Activated T-cell treated with anti-CD3 and anti-CD28 coated beads, Interleukin-2, amount 50 U/mL, for 72 hours (primary cell): Measurements from ENCODE around the gene CDSN. TPM values are rescaled to one million over a fixed set of nuclear protein-coding genes. Genes with fewer than 3 reads are reported as not detected.

ENCODE experiments used
- ATAC-seq, 2 donors: fragments of 150-1000 bp; cut with Tn5 transposase; replicated peaks in 1 of 2; 2 replicates each; pipeline ENCODE4 v1.10.0; 2021; ENCODE audit warnings: moderate library complexity in 2 of 2, mild to moderate bottlenecking in 1 of 2
- DNase-seq, 2 donors: peaks; one replicate each; pipeline ENCODE4 v3.0.0; 2021 to 2022; ENCODE audit warnings: mixed read lengths in 1 of 2
- H3K27ac Mint-ChIP-seq: one replicate; pipeline ENCODE4 v1.8.0; 2022; ENCODE audit warnings: mild to moderate bottlenecking, moderate library complexity, mixed read lengths
- H3K27me3 Mint-ChIP-seq: one replicate; pipeline ENCODE4 v1.8.0; 2022; ENCODE audit warnings: low read depth, mixed read lengths
- H3K36me3 Mint-ChIP-seq, 2 donors: one replicate each; pipeline ENCODE4 v1.8.0; 2022; ENCODE audit warnings: mixed read lengths in 2 of 2, mild to moderate bottlenecking in 1 of 2; ENCODE audit not compliant: insufficient read depth in 2 of 2
- H3K4me1 Mint-ChIP-seq: one replicate; pipeline ENCODE4 v1.8.0; 2022; ENCODE audit warnings: low read depth, mixed read lengths
- H3K4me3 Mint-ChIP-seq, 2 donors: one replicate each; pipeline ENCODE4 v1.8.0; 2022; ENCODE audit warnings: mild to moderate bottlenecking in 2 of 2, mixed read lengths in 2 of 2, moderate library complexity in 2 of 2
- H3K9me3 Mint-ChIP-seq, 2 donors: one replicate each; pipeline ENCODE4 v1.8.0; 2022; ENCODE audit warnings: mixed read lengths in 2 of 2
- total RNA-seq, 2 donors: library from RNA; stranded (reverse); gene quantifications; one replicate each; pipeline ENCODE4 v1.2.3, GENCODE V29; 2022

CDSN gene
- total RNA-seq, 2 donors from 2014 or later, result not detected

DNA sequence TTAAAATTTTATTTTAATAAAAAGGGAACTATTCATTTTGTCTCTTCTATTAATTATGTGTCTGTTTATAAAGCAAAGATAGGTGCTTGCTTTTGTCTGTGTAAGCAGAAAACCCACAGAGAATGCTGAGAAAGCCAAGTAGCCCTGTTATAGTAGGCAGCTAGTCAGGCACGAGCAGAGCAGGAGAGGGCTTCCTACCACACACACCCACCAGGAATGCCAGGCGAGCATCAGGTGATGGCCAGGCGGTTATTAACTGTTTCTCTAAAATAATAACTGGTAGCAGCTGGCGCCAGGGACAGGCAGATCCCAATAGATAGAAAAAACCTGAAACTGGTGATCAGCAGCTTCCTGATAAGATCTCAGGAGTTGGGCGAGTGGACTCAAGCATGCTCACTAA lies 23.6 kb downstream of the CDSN start:
- DNase-seq (no peak), ATAC-seq (no peak)
- Mint-ChIP-seq H3K27me3 (no peaks in the 10 kb centered on the region), H3K9me3 (no peaks in the 10 kb centered on the region), H3K27ac (no peak overlapping the region), H3K4me1 (peaks cover 36% of the 10 kb centered on the region), H3K4me3 (no peak overlapping the region), H3K36me3 (no peaks in the 10 kb centered on the region)

DNA sequence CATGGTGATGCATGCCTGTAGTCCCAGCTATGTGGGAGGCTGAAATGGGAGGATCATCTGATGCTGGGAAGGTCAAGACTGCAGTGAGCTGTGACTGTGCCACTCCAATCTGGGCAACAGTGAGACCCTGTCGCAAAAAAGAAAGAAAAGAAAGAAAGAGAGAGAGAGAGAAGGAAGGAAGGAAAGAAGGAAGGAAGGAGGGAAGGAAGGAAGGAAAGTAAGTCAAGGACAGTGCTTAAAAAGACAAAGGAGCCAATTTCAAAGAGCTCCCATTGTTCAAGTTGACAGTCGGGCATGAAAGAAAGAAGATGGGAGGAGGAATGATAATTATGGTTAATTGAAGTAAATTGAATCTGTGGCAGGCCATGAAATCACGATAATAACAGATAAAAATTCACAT lies 24.0 kb downstream of the CDSN start:
- Mint-ChIP-seq H3K27ac (no peak overlapping the region), H3K36me3 (no peaks in the 10 kb centered on the region), H3K9me3 (no peaks in the 10 kb centered on the region), H3K4me3 (no peak overlapping the region), H3K4me1 (peaks cover 36% of the 10 kb centered on the region), H3K27me3 (no peaks in the 10 kb centered on the region)
- ATAC-seq (no peak), DNase-seq (no peak)

DNA sequence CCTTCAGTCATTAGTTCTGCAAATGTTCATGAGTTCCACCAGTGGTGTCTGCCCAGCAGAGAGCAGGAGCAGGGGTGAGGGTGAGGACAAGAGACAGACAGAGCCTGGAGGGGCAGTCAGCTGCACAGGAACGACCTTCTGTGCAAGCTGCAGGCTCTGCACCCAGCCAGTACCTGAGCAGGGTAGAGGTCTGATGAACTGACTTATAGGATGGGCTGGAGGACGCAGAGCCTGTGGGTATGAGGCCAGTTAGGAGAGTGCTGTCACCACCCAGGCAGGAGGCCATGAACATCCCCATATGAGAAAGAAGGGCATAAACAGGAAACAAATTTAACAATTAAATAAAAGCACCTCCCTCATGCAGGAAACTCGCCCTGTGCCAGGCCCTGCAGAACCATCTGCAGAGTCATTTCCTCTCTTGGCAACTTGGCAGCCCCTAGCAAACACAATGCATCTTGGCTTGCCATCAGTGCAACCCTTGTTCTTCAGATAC lies 25.8 kb downstream of the CDSN start:
- Mint-ChIP-seq H3K27ac (peak overlapping the region; percentile 33), H3K4me1 (peaks cover 36% of the 10 kb centered on the region), H3K27me3 (no peaks in the 10 kb centered on the region), H3K4me3 (peak overlapping the region; percentile 4 to 18), H3K36me3 (no peaks in the 10 kb centered on the region), H3K9me3 (no peaks in the 10 kb centered on the region)
- DNase-seq, result peak; percentile 5 to 32
- ATAC-seq, result peak; percentile 45 to 84

DNA sequence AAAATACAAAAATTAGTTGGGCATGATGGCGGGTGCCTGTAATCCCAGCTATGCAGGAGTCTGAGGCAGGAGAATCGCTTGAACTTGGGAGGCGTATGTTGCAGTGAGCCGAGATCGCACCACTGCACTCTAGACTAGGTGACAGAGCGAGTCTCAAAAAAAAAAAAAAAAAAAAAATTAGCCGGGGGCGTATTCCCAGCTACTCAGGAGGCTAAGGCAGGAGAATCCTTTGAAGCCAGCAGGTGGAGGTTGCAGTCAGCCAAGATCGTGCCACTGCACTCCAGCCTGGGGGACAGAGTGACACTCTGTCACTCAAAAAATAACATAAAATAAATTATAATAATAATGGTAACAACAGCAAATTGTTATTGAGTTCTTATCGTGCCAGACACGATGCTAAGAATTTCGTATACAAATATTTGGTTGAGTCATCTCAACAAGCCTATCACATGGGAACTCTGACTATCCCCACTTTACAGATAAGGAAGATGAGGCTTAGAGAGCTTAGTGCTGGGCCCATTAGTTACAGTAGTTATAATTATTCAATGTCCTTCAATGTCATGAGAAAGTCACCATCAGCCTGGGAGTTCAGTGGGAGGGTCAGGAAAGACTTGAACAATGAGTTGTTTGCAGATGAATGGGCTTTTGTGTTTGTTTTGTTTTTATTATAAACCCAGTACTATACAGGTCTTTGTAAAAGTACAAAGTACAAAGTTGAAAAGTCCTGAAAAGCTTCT lies 27.3 kb downstream of the CDSN start:
- H3K4me1 Mint-ChIP-seq, result peaks cover 36% of the 10 kb centered on the region
- H3K27ac Mint-ChIP-seq, result no peak overlapping the region
- no peaks in the 10 kb centered on the region for H3K9me3 Mint-ChIP-seq
- no peaks in the 10 kb centered on the region for H3K27me3 Mint-ChIP-seq
- no peak overlapping the region for H3K4me3 Mint-ChIP-seq
- H3K36me3 Mint-ChIP-seq, result no peaks in the 10 kb centered on the region
- no peak for DNase-seq
- no peak for ATAC-seq

DNA sequence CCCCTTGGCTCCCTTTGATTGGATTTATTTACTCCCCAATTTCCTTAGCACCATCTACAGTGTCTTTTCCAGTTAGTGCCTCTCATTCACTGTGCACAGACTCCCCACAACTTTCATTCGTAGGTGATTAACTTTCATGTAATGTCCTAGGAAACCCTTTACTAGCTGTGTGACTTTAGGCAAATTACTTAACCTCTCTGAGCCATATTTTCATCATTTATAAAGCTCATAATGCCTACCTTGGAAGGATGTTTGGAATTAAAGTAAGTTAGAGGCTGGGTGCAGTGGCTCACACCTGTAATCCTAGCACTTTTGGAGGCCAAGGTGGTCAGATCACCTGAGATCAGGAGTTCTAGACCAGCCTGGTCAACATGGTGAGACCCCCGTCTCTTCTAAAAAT lies 28.0 kb downstream of the CDSN start:
- Mint-ChIP-seq H3K27ac (no peak overlapping the region), H3K36me3 (no peaks in the 10 kb centered on the region)

DNA sequence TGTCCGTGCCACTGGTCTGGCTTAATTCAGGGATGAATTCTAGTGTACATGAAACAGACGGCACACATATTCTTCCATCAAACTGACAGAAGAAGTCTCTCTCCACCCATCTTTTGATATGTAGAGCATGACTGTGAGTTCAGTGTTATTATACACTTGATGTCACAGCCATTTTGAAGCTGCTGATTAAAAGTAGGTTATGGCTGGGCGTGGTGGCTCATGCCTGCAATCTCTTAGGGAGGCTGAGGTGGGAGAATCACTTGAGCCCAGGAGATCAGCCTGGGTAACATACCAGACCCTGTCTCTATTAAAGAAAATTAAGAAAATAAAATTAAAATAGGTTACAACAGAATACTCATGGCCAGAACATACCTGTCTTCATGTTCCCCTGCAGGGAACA lies 28.6 kb downstream of the CDSN start:
- H3K27ac Mint-ChIP-seq, result no peak overlapping the region
- H3K9me3 Mint-ChIP-seq, result no peaks in the 10 kb centered on the region
- H3K36me3 Mint-ChIP-seq, result no peaks in the 10 kb centered on the region
- DNase-seq, result no peak
- peaks cover 36% of the 10 kb centered on the region for H3K4me1 Mint-ChIP-seq
- H3K4me3 Mint-ChIP-seq, result no peak overlapping the region
- H3K27me3 Mint-ChIP-seq, result no peaks in the 10 kb centered on the region
- no peak for ATAC-seq

More for the DNA sequence above, 28.0 kb downstream of the CDSN start:
- Mint-ChIP-seq H3K27me3 (no peaks in the 10 kb centered on the region), H3K4me1 (peaks cover 36% of the 10 kb centered on the region), H3K4me3 (no peak overlapping the region), H3K9me3 (no peaks in the 10 kb centered on the region)
- no peak for ATAC-seq
- DNase-seq, result no peak

DNA sequence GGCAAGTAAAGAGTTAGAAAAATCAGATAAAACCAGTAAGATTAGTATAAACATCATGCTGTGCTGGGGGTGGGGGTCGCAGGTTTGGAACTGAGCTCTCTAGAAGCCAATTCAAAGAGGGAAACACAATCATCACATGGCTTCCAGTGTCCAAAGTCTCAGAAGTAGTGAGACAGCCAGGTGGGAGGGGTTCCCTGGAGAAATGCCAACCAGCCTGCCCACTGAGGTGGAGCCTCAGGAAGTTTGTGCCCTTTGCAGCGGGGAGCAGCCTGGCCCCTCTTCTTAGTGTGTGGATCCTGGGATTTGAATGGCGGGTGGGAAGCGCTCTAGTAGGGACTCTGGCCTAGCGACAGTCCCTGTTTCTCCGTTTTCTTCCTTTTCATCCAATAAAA lies 29.3 kb downstream of the CDSN start:
- H3K27ac Mint-ChIP-seq, result no peak overlapping the region
- H3K4me3 Mint-ChIP-seq, result no peak overlapping the region
- no peaks in the 10 kb centered on the region for H3K36me3 Mint-ChIP-seq
- no peaks in the 10 kb centered on the region for H3K9me3 Mint-ChIP-seq
- DNase-seq (no peak), ATAC-seq (no peak)
- H3K4me1 Mint-ChIP-seq, result peaks cover 30% of the 10 kb centered on the region
- no peaks in the 10 kb centered on the region for H3K27me3 Mint-ChIP-seq

DNA sequence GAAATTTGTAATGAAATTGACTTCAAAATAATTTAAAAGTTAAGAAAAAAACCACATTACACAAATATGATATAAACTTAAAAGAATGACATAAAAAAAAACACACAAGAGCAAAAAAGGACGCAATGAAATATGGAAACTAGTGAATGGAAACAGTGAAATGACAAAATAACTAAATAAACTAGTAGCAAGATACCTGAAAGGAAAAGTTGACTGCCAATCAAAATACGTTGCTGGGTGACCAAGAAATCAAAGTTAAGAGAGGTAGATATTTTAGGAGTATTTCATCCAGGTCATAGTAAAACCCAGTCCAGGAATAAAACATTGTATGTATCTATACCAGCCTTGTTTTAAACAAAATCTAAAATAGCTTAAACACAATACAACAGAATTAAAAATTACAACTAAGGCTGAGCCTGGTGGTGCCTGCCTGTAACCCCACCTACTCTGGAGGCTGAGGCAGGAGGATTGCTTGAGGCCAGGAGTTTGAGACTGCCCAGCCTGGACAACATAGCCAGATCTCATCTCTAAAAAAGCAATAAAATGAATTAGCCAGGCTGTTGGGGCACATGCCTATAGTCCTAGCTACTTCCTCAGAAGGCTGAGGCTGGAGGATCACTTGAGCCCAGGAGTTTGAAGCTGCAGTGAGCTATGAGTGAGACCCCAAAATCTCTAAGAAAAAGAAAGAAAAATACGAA lies 29.8 kb downstream of the CDSN start:
- no peak overlapping the region for H3K4me3 Mint-ChIP-seq
- peaks cover 28% of the 10 kb centered on the region for H3K4me1 Mint-ChIP-seq
- H3K27ac Mint-ChIP-seq, result no peak overlapping the region
- H3K9me3 Mint-ChIP-seq, result no peaks in the 10 kb centered on the region
- no peak for ATAC-seq
- H3K36me3 Mint-ChIP-seq, result no peaks in the 10 kb centered on the region
- H3K27me3 Mint-ChIP-seq, result no peaks in the 10 kb centered on the region
- no peak for DNase-seq

DNA sequence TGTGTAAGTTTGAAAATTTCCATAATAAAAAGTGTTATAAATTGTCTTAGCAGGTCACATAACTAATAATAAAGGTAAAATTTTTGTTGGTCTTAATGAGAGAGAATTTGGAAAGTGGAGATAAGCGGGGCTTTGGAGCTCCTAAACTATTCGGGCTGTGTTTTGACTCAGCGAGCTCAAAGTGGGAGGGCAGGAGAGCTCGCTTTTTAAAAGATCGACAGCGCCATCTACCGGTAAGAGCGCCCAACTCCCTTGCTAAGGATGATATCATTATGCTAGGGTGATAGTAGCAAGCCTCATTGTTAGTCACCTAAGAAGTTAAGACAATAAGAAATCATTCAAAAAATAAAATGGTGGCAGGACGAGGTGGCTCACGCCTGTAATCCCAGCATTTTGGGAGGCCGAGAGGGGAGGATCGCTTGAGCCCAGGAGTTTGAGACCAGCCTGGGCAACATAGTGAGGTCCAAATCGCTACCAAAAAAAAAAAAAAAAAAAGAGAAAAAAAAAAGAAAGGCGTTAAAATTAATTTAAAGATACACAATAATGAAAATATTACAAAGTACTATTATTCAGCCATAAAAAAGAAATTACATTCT lies 32.7 kb downstream of the CDSN start:
- Mint-ChIP-seq H3K27me3 (no peaks in the 10 kb centered on the region), H3K4me1 (peaks cover 13% of the 10 kb centered on the region), H3K9me3 (no peaks in the 10 kb centered on the region), H3K4me3 (no peak overlapping the region), H3K36me3 (no peaks in the 10 kb centered on the region), H3K27ac (peak overlapping the region; percentile 88)
- ATAC-seq (peak; percentile 98 to 99), DNase-seq (peak; percentile 86 to 90)

DNA sequence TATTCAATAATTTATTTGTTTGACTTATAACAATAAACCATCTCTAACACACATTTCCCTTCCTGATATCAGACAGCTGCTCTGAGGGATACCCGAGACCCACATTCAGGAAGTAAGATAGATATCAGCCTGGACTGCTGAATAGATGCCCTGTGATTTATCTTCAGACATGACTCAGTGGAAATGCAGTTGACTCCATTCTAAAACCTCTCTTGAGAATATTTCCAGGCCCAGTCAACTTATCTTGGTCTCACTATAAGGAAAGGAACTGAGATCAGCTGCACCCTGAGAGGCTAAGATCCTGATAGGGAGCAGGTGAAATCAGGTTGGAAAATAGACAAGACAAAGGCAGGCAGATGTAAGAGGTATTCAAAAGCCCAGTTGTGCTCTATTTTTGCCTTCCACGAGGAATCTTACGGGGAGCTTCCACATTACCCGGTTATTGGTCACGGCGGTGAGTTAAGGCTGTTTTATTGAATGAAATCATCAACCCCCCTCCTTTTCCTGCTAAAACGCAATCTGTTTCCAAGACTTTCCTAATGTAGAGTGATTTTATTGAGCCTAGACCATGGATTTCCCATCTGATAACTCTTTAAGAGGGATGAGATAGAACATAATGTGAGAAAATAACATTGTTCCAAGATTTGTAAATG lies 33.3 kb downstream of the CDSN start:
- Mint-ChIP-seq H3K9me3 (no peaks in the 10 kb centered on the region), H3K4me3 (no peak overlapping the region), H3K36me3 (no peaks in the 10 kb centered on the region), H3K4me1 (peaks cover 13% of the 10 kb centered on the region), H3K27me3 (no peaks in the 10 kb centered on the region), H3K27ac (no peak overlapping the region)
- no peak for DNase-seq
- ATAC-seq, result peak in 1 of 2 donors; percentile 24

DNA sequence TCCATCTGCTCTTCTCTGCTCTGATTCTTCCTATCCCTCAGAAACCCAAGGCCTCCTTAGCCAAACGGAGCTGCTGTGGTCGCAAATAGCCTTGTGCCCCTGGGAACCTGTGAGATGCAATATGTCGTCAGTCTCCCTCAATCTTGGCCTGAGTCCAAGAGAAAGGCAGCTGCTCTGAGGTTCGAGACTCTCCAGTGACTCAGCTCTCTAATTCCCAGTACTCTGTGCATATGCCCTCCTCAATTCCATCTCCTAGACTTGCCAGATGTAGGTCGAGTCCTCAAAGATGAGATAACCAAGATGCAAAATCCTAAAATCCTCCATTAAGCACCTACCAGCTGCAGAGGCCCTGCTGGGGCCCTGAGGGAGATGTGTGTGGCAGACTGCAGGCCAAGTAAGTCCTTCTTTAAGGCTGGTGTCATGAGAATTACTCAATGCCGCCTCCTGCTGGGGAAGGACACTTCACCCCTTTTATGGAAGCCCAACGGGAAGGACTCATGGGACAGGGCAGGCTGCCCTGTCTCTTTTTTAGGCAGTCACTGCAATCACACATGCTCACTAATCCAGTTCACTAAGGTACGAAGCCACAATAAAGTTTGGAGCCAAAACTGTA lies 36.4 kb downstream of the CDSN start:
- Mint-ChIP-seq H3K4me1 (peaks cover 23% of the 10 kb centered on the region), H3K27me3 (peaks cover 5% of the 10 kb centered on the region), H3K27ac (no peak overlapping the region), H3K9me3 (no peaks in the 10 kb centered on the region), H3K36me3 (no peaks in the 10 kb centered on the region), H3K4me3 (no peak overlapping the region)
- ATAC-seq (no peak), DNase-seq (peak; percentile 46 to 52)

DNA sequence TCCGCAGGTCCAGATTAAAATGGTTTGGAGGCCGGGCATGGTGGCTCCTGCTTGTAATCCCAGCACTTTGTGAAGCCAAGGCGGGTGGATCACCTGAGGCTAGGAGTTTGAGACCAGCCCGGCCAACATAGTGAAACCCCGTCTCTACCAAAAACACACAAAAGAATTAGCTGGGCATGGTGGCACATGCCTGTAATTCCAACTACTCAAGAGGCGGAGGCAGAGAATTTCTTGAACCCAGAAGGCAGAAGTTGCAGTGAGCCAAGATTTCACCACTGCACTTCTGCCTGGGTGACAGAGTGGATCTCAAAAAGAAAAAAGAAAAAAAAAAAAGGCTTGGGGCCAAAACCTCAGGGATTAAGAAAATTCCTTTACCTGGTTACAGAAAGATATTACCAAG lies 38.4 kb downstream of the CDSN start:
- no peak for DNase-seq
- ATAC-seq, result no peak
- Mint-ChIP-seq H3K27me3 (peaks cover 5% of the 10 kb centered on the region), H3K4me1 (peaks cover 13% of the 10 kb centered on the region), H3K9me3 (no peaks in the 10 kb centered on the region), H3K36me3 (no peaks in the 10 kb centered on the region), H3K27ac (no peak overlapping the region), H3K4me3 (no peak overlapping the region)
